OCI-M1 (cell line): Measurements from ENCODE around the gene SLC30A7.
"Not testable (repeated sequence)": the region's sequence is repeated elsewhere in the genome, so short reads cannot be mapped to it uniquely, and the experiment has no call there.

Experiments
- DNase-seq: peaks from one replicate; lab custom pipeline; 2025; lab: John Stamatoyannopoulos, UW

Gene SLC30A7, protein sequence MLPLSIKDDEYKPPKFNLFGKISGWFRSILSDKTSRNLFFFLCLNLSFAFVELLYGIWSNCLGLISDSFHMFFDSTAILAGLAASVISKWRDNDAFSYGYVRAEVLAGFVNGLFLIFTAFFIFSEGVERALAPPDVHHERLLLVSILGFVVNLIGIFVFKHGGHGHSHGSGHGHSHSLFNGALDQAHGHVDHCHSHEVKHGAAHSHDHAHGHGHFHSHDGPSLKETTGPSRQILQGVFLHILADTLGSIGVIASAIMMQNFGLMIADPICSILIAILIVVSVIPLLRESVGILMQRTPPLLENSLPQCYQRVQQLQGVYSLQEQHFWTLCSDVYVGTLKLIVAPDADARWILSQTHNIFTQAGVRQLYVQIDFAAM

DNA sequence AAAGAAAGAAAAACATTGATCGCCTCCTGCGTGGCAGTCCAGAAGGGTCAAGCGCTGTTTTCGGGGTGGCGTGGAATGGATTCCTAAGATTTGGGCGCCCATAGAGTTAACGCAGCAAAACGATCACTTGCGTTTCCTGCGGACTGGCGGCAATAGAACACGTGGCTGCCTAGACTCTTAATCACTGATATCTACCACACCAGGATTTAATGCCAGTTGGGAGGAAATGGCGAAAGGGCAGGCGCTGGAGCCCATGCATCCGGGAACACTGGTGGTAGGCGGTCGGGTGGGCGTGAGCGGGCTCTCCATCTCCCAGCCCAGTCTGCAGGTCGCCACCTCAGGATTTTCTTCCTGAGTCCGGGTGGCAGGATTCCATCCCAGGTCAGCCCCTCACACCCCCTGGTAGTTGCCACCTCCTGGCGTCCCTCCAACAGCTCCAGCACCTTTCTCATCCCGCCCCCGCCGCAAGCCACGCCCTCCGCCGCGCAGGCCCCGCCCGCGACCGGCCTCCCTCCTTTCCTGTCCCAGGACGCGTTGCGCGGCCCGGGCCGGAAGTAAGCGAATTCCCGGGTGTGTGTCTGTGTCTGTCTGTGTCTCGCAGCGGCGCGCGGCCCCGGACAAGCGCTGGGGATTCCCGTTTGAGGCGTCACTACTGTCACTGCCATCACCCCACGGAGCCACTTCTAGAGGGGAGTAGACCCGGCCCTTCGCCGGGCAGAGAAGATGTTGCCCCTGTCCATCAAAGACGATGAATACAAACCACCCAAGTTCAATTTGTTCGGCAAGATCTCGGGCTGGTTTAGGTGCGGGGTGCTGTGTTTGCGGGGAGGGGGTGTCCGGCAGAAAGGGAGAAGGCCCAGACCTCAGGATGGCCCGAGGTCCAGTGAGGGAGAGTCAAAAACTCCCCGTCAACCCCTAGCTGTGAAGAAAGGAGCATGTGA lies at the start of gene SLC30A7:
Gene SLC30A7 (plus strand): TSS at position 551 of the 941 bp plus-strand sequence. CDS start 173 bp downstream, at position 724.
- DNase-seq: peak; percentile 92

DNA sequence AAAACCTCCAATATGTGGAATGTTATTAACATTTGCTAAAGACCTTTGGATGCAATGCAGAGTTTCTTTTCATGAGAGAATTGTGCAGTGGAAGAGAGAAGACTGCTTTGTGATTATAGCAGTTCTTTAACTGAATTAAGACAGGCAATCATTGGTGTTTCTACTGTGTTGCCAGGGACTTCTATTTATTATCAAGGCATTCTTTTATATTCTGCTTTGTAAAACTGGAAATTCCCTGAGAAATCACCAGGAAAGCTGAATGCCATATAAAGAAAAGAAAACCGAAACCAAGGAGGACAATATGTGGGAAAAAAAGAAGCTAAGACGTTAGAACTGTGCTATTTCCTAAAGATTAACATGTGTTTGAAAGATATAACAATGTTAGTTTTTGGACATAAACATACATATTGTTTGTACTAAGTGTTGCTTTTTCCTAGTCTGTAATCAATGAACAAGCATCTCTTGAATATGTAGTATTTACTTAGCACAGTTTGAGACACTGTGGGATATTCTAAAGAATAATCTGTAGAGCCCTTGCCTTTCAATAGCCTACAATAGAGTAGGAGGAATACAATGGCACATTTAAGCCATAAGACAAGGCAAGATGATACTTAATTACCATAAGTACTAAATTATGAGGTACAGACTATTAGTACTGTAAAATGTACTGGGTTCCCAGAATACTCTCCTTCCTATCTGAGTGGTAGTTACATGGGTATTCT lies 48.4 kb upstream of the SLC30A7 start:
- DNase-seq: peak; percentile 56

- DNase-seq: no peak
Observed at GRCh38 chr1:100851726-100852125, 44.2 kb upstream of the SLC30A7 start.

DNA sequence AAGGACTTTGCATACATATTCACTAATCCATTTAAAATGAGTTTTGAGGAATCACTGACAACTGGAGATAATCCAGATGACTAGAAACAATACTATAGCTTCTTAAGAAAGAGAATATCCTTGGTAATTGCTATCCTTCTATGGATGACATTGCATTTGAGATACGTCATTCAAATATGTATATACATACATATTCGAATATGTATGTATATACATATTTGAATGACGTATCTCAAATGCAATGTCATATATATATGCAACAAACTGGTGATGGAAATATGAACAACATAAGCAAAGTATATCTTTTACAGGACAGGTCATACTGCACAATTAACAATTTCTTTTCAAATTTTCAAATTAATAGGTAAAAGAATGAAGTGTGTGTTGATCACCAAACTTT lies 42.9 kb upstream of the SLC30A7 start:
- DNase-seq: no peak

DNA sequence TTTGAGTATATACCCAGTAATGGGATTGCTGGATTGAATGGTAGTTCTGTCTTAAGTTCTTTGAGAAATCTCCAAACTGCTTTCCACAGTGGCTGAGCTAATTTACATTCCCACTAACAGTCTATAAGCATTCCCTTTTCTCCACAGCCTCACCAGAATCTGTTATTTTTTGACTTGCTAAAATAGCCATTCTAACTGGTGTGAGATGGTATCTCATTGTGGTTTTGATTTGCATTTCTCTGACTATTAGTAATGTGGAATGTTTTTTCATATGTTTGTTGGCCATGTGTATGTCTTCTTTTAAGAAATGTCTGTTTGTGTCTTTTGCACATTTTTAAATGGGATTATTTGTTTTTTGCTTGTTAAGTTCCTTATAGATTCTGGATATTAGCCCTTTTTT lies 40.8 kb upstream of the SLC30A7 start:
- DNase-seq: not testable (repeated sequence)

DNA sequence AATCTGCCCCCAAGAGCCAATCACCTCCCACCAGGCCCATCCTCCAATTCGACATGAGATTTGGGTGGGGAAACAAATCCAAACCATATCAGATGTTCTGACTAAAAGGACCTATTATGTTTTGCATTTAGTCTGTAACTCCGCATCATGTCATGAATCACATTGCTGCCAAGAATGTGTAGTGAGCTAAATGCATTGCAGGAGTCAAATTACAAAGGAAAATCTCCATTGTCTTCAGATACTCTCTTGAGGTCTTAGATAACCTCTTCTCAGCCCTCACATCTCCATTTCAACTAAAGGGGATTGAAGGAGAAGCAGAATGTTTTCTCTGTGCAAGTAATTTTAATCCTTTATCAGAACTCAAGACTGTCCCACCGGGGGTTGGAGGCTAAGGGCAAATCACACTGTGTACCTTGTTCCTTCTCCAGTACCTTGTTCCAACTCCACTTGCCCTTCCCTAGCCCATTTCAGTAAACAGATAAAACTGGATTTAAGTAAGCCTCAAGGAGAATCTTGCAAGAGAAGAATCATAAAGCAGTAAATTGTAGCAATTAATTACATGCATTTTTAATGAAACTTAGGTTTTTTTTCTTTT lies 35.4 kb upstream of the SLC30A7 start:
- peak; percentile 28 for DNase-seq

DNA sequence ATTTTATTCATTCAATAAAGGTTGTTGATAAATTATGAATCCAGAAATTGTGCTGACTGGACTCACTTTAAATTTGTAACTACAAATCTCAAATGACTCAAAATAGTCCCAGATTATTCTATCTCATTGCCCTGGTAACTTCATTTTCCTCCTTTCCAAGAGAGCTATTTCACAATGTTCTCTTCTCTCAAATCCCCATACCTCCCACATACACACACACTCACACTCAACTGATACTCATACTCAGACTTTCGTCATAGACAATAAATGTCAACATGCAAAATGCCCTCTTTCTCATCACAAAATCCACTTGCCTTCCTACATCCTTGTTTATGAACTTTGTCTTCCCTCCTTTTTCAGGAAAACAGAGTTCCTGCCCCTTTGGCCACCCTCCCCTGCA lies 34.5 kb upstream of the SLC30A7 start:
- DNase-seq: no peak

GRCh38 chr1:100862591-100862990 lies 33.3 kb upstream of the SLC30A7 start:
- DNase-seq: no peak

DNA sequence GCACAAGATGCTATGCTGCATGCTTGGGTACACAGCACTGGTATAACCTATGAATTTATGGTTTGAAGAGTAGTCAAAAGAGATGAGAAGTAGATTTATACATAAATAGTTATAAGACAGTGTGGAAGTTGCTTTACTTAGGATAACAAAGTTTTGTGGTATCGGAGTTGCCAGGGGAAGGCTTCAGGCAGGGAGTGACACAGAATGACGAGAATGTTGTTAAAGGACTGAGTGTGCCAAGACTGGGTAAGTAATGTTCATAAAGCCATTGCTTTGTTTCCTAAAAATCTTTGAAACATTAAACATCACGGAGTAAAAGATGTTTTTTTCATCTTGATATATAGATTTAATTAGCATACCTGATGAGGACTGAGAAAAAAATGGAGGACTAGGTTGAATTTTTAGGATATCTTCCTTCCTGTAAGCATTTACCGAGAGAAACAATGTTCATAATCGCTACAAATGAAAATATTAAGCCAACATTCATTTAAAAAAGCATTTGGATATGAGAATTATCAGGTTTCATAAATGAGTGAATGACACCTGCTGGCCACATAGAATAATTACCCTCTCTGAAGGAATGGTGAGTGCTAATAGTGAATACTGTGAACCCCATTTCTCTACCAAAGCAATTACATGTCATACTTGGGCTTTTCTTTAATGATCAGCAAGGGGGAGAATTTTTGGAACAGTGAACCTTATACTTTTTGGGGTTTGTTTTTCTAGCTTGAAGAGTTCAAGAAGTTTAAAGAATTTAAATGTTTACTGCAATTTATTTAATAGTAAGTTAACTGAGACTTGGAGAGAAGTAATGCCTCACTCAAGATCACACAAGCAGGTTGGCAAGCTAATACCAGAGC lies 29.6 kb upstream of the SLC30A7 start:
- DNase-seq: peak; percentile 73

DNA sequence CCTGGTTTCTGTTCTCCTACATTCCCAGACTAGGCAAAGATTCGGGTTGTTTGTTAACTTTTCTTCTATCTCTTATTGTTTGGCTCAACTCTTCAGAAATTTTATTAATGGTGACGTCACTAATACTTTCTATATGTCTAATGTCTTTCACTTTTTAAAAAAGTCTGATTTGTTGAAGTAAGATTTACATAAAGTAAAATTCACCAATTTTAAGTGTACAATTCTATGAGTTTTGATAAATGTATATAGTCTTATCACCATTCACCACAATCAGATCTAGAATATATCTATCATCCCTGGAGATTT lies 29.0 kb upstream of the SLC30A7 start:
- no peak for DNase-seq

DNA sequence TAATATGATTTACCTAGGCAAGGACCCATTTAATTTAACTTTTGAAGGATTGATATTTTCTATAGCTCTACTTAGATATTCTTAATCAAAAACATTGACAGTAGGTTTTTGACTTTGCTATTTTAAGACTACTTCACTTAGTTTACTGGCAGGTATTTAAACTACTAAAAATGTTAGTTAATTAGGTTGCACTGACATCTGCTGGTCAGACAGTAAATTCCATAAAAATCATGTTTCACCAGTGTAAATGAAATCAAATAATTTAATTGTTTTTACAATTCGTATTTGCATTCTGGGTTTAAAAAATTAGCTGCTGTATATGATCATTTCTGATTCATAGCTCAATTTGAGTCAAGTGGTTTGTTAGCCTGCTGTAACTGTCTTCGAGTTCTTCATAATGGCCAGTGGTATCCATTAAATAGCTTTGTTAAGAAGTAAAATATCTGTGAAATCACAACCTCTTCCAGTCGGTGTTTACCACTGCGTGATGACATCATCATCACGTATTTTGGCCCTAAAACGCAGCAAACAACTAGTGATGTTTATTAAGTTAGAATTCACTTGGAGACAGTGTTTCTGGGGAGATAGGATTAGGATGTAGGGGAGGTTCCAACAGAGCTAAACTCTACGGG lies 27.4 kb upstream of the SLC30A7 start:
- DNase-seq: peak; percentile 74

GRCh38 chr1:100869996-100870395 lies 25.9 kb upstream of the SLC30A7 start:
- no peak for DNase-seq

DNA sequence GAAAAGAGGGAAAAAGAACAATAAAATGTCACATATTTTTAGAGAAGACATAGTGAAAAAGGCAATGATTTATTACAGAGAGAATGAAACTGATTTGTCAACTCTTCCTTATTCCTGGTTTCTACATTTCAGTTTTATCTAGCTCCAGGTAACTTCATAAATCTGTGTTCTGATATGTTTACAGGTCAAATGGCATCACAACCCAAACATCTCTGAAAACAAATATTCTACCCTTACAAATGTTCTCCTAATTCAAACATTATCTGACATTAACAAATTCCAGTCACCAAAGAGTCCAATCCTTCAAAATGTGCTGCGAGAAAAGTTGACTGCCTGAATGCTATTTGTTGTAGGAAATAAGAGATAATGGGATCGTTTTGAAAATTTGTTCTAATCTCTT lies 21.5 kb upstream of the SLC30A7 start:
- no peak for DNase-seq

DNA sequence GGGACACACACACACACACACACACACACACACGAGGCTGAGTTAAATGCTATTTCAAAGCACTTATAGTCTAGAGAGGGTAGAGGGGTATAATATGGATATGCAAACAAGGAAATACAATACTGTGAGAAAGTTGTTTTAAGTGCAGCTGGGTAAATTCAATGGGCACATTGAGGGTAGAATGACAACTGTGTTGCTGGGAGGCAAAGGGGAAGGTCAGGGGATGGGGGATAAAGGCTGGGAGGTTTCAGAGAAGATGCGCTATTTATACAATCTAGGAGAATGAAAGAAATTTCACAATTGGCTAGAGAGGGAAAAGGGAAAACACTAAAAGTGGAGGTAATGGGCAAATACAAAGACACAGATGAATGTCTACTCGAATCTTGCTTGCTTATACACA lies 20.7 kb upstream of the SLC30A7 start:
- no peak for DNase-seq

- DNase-seq: no peak
Observed at GRCh38 chr1:100876291-100876690, 19.6 kb upstream of the SLC30A7 start.

GRCh38 chr1:100879422-100879821 lies 16.5 kb upstream of the SLC30A7 start:
- DNase-seq: peak; percentile 22

DNA sequence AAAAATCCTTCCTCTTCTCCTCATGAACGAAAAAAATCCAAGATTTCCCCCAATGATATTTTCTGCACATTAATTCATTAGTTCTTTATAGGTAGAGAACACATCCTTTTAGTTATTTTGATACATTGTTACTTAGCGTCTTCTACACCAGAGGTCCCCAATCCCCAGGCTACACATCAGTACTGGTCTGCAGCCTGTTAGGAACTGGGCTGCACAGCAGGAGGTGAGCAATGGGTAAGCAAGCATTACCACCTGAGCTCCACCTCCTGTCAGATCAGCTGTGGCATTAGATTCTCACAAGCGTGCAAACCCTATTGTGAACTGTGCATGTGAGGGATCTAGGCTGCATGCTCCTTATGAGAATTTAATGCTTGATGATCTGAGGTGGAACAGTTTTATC lies 14.2 kb upstream of the SLC30A7 start:
- DNase-seq: no peak

GRCh38 chr1:100882698-100883097 lies 13.2 kb upstream of the SLC30A7 start:
- peak; percentile 64 for DNase-seq

- DNase-seq: peak; percentile 32
Observed at GRCh38 chr1:100883963-100884362, 11.9 kb upstream of the SLC30A7 start.

- not testable (repeated sequence) for DNase-seq
Observed at GRCh38 chr1:100889007-100889406, 6.9 kb upstream of the SLC30A7 start.
